ENCODE results near the gene CDH23.

Gene CDH23

DNA sequence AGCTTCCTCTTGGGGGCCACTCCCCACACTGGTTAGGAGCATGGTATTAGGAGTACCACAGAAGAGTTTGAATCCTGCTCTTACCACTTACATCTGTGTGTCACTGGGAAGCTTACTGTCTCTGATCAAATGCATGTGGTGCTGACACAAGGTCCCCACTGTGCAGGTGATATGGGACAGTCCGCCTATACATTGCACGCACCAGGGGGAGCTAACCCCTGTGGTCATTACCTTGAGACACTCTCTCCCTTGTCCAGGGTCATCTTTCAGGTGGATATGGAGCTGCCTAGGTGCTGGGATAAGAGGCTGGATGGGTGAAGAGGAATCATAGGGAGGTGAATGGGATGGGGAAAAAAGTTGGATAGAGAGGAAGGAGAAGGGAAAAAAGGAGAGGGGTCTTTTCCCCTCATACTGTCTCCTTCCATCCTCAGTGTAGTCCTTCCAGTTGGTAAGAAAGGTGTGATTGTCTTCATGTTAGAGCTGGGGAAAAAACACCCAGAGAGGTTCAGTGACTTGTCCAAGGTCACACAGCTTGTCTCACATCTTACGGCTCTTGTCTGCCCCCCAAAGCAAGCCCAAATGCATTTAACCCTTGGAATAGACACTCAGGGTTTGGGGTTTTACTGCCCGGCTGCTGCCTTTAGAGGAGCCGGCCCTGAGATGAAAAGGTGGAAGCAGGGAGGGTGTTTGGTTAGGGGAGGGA lies 125.9 kb downstream of the CDH23 start:
- TF ChIP-seq, protein P1, sequence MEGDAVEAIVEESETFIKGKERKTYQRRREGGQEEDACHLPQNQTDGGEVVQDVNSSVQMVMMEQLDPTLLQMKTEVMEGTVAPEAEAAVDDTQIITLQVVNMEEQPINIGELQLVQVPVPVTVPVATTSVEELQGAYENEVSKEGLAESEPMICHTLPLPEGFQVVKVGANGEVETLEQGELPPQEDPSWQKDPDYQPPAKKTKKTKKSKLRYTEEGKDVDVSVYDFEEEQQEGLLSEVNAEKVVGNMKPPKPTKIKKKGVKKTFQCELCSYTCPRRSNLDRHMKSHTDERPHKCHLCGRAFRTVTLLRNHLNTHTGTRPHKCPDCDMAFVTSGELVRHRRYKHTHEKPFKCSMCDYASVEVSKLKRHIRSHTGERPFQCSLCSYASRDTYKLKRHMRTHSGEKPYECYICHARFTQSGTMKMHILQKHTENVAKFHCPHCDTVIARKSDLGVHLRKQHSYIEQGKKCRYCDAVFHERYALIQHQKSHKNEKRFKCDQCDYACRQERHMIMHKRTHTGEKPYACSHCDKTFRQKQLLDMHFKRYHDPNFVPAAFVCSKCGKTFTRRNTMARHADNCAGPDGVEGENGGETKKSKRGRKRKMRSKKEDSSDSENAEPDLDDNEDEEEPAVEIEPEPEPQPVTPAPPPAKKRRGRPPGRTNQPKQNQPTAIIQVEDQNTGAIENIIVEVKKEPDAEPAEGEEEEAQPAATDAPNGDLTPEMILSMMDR (IDR thresholded peaks at IDR 0.05): no peak

DNA sequence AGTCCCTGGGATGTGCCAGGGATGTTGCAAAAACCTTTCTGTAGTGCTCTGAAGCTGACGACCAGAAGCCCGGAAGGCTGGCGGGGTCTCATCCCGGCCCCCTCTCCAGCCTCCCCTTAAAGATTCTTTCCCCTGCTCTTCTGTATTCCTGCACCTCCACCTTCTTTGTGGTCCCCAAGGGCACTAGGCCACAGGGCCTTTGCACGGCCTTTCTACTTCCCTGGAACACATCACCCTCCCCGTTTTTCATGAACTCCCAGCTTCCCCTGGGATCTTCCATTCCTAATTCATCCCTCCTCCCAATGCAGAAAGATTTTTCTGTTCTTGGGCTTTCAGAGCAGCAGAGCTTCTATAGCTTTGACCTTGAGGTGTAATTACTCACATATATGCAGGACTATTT lies 127.0 kb downstream of the CDH23 start:
- TF ChIP-seq, protein P1 (IDR thresholded peaks at IDR 0.05): no peak

DNA sequence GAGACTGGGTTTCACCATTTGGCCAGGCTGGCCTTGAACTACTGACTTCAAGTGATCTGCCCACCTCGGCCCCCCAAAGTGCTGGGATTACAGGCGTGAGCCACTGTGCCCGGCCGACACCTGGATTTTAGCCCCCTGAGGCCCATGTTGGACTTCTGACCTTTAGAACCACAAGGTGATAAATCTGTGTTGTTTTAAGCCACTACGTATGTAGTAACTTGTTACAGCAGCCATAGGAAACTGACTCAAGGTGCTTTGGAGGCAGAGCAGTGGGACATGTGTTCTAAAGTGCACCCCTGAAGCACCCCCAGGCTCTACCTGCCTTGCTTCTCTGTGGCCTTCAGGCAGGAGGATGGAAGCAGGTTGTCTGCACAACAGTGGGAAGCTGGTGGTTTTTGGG lies 128.4 kb downstream of the CDH23 start:
- TF ChIP-seq, protein P1 (IDR thresholded peaks at IDR 0.05): no peak

GRCh38 chr10:71525721-71526120 lies 129.0 kb downstream of the CDH23 start:
- TF ChIP-seq, protein P1 (IDR thresholded peaks at IDR 0.05): no peak

GRCh38 chr10:71526653-71527052 lies 129.9 kb downstream of the CDH23 start:
- TF ChIP-seq, protein P1 (IDR thresholded peaks at IDR 0.05): no peak

DNA sequence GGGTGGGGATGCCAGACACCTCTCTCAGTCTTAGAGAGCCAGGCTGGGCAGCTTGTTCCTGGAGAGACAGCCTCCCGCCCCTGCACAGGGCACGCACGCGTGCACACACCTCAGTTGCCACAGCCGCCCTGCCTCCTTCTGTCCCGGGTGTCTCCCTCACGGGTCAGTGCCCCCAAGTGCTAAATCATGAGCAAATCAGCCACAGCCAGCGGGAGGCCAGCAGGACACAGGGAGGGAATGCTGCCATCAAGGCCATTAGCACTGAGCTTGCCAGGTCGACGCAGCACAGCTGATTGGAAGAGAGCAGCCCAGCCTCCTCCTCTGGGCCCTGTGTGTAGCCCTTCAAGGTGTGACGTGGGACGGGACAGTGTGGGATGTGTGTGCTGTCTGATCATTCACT lies 130.4 kb downstream of the CDH23 start:
- TF ChIP-seq, protein P1 (IDR thresholded peaks at IDR 0.05): no peak

- TF ChIP-seq, protein P1 (IDR thresholded peaks at IDR 0.05): no peak
These were observed 131.9 kb downstream of the CDH23 start for GRCh38 chr10:71528371-71529206.

All from LNCAP (cell line).